ENCODE results near the gene DCAF16.
A peak's percentile ranks its signal among the peaks of the same experiment; 100 is the strongest.

Gene DCAF16

GRCh38 chr4:17823871-17824669 lies 13.5 kb upstream of the DCAF16 start:
- Histone ChIP-seq H3K4me1 (no peaks in the 10 kb centered on the region), H3K9me3 (no peaks in the 10 kb centered on the region), H3K36me3 (peaks cover 87% of the 10 kb centered on the region), H3K27me3 (no peaks in the 10 kb centered on the region), H3K4me3 (ENCODE audit: low read depth, low read length) (no peak overlapping the region)
- DNase-seq, result no peak
- no peak for TF ChIP-seq CTCF (IDR thresholded peaks at IDR 0.05; ENCODE audit: low read depth, low read length)

GRCh38 chr4:17817027-17817426 lies 6.5 kb upstream of the DCAF16 start:
- no peak for DNase-seq
- peaks cover 70% of the 10 kb centered on the region for H3K36me3 ChIP-seq

GRCh38 chr4:17816142-17816541 lies 5.6 kb upstream of the DCAF16 start:
- Histone ChIP-seq H3K4me3 (ENCODE audit: low read depth, low read length) (no peak overlapping the region), H3K4me1 (no peaks in the 10 kb centered on the region; the same call in 1 of the 2 replicates), H3K36me3 (peaks cover 64% of the 10 kb centered on the region), H3K9me3 (no peaks in the 10 kb centered on the region), H3K27me3 (no peaks in the 10 kb centered on the region)
- no peak for DNase-seq
- no peak for TF ChIP-seq CTCF (IDR thresholded peaks at IDR 0.05; ENCODE audit: low read depth, low read length)

More at GRCh38 chr4:17817027-17817426, 6.5 kb upstream of the DCAF16 start:
- no peaks in the 10 kb centered on the region for H3K27me3 ChIP-seq
- H3K9me3 ChIP-seq, result no peaks in the 10 kb centered on the region
- no peaks in the 10 kb centered on the region; the same call in 1 of the 2 replicates for H3K4me1 ChIP-seq
- H3K4me3 ChIP-seq (ENCODE audit: low read depth, low read length), result no peak overlapping the region
- peak; percentile 58 for TF ChIP-seq CTCF (IDR thresholded peaks at IDR 0.05; ENCODE audit: low read depth, low read length)

GRCh38 chr4:17814140-17814539 lies 3.6 kb upstream of the DCAF16 start:
- no peaks in the 10 kb centered on the region; the same call in 1 of the 2 replicates for H3K4me1 ChIP-seq
- DNase-seq, result no peak
- peaks cover 49% of the 10 kb centered on the region for H3K36me3 ChIP-seq
- H3K9me3 ChIP-seq, result no peaks in the 10 kb centered on the region
- TF ChIP-seq CTCF (IDR thresholded peaks at IDR 0.05; ENCODE audit: low read depth, low read length), result no peak
- H3K4me3 ChIP-seq (ENCODE audit: low read depth, low read length), result no peak overlapping the region
- H3K27me3 ChIP-seq, result no peaks in the 10 kb centered on the region

DNA sequence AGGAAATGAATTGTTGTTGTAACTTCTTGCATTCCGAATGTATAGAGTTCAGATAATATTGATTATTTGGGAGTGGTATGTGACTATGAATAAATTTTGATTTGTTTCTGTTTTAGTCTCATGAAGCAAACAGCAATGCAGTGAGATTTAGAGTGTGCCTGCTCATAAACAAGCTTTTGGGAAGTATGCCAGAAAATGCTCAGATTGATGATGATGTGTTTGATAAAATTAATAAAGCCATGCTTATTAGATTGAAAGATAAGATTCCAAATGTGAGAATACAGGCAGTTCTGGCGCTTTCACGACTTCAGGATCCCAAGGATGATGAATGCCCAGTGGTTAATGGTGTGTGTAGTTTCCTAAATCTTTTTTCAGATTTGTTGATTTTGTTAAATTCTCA lies 2.2 kb upstream of the DCAF16 start:
- TF ChIP-seq CTCF (IDR thresholded peaks at IDR 0.05; ENCODE audit: low read depth, low read length), result no peak
- Histone ChIP-seq H3K9me3 (no peaks in the 10 kb centered on the region), H3K4me3 (ENCODE audit: low read depth, low read length) (peak overlapping the region; percentile 87), H3K4me1 (peaks cover 1% of the 10 kb centered on the region; the same call in 1 of the 2 replicates), H3K36me3 (peaks cover 40% of the 10 kb centered on the region), H3K27me3 (no peaks in the 10 kb centered on the region)
- no peak for DNase-seq

DNA sequence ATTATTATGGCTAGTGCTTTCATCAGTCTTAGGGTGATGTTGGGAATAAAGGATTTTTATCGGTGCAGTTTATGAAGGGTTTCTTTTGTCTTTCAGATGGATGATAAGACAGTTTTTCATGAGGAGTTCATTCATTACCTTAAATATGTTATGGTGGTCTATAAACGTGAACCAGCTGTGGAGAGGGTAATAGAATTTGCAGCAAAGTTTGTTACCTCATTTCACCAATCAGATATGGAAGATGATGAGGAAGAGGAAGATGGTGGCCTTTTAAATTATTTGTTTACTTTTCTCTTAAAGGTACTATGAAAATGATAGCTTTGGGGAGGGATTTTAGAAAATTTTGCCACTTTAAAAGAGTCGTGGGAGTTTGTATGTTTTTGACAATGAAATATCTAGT lies 1.6 kb upstream of the DCAF16 start:
- no peaks in the 10 kb centered on the region for H3K27me3 ChIP-seq
- peaks cover 37% of the 10 kb centered on the region for H3K36me3 ChIP-seq
- DNase-seq, result no peak
- no peak for TF ChIP-seq CTCF (IDR thresholded peaks at IDR 0.05; ENCODE audit: low read depth, low read length)
- H3K4me1 ChIP-seq, result peaks cover 6% of the 10 kb centered on the region; the same call in 1 of the 2 replicates
- H3K4me3 ChIP-seq (ENCODE audit: low read depth, low read length), result peak overlapping the region; percentile 87
- H3K9me3 ChIP-seq, result no peaks in the 10 kb centered on the region

Measured in BE2C (cell line).